Type B pancreatic cell (in vitro differentiated cells): ENCODE data around the gene PITPNC1. TPM values are rescaled to one million over a fixed set of nuclear protein-coding genes. Genes with fewer than 3 reads are reported as not detected.

ENCODE experiments used
- DNase-seq: peaks from one replicate; pipeline ENCODE4 v3.0.0; 2021; ENCODE audit warnings: mixed read lengths; ENCODE audit not compliant: unreplicated experiment; ENCODE audit errors: extremely low spot score
- H3K27ac Mint-ChIP-seq: 2 replicates; pipeline ENCODE4 v1.8.0; 2021; ENCODE audit warnings: mild to moderate bottlenecking, mixed read lengths
- H3K27me3 Mint-ChIP-seq: 2 replicates; pipeline ENCODE4 v1.8.0; 2021; ENCODE audit warnings: mixed read lengths
- H3K36me3 Mint-ChIP-seq: 2 replicates; pipeline ENCODE4 v1.8.0; 2021; ENCODE audit warnings: mixed read lengths
- H3K4me1 Mint-ChIP-seq: one replicate; pipeline ENCODE4 v1.8.0; 2021; ENCODE audit warnings: mixed read lengths; ENCODE audit not compliant: unreplicated experiment
- H3K4me3 Mint-ChIP-seq: 2 replicates; pipeline ENCODE4 v1.8.0; 2021; ENCODE audit warnings: mild to moderate bottlenecking, mixed read lengths
- H3K9me3 Mint-ChIP-seq: 2 replicates; pipeline ENCODE4 v1.8.0; 2021; ENCODE audit warnings: mixed read lengths
- CTCF ChIP-seq: fragments of 200-600 bp; sonication (generic); conservative IDR thresholded peaks from 2 replicates; pipeline ENCODE4 v1.5.0; 2021; ENCODE audit warnings: antibody characterized with exemption, mild to moderate bottlenecking
- total RNA-seq: library from RNA; stranded (reverse); gene quantifications from 2 replicates; pipeline ENCODE4 v1.2.1, GENCODE V29; 2021; ENCODE audit warnings: low replicate concordance

PITPNC1 gene
- total RNA-seq, 1 donor from 2014 or later, result 18.7 TPM

GRCh38 chr17:67525239-67526135 lies 148.4 kb downstream of the PITPNC1 start:
- Mint-ChIP-seq H3K27ac (peak overlapping the region; percentile 44), H3K36me3 (peaks cover 4% of the 10 kb centered on the region), H3K4me3 (no peak overlapping the region), H3K27me3 (no peaks in the 10 kb centered on the region), H3K4me1 (peaks cover 44% of the 10 kb centered on the region), H3K9me3 (no peaks in the 10 kb centered on the region)
- TF ChIP-seq CTCF, result no peak
- DNase-seq, result no peak

GRCh38 chr17:67526700-67527099 lies 149.6 kb downstream of the PITPNC1 start:
- TF ChIP-seq CTCF, result no peak
- Mint-ChIP-seq H3K27me3 (no peaks in the 10 kb centered on the region), H3K4me1 (peaks cover 40% of the 10 kb centered on the region), H3K4me3 (peak overlapping the region; percentile 48), H3K9me3 (no peaks in the 10 kb centered on the region), H3K36me3 (peaks cover 4% of the 10 kb centered on the region), H3K27ac (no peak overlapping the region)
- no peak for DNase-seq

- Mint-ChIP-seq H3K27me3 (no peaks in the 10 kb centered on the region), H3K4me1 (peaks cover 39% of the 10 kb centered on the region), H3K36me3 (no peaks in the 10 kb centered on the region), H3K9me3 (no peaks in the 10 kb centered on the region), H3K27ac (peak overlapping the region; percentile 85), H3K4me3 (peak overlapping the region; percentile 65)
- TF ChIP-seq CTCF, result no peak
- peak; percentile 78 for DNase-seq
These were observed 151.8 kb downstream of the PITPNC1 start for GRCh38 chr17:67528751-67529436.

GRCh38 chr17:67531291-67531690 lies 154.2 kb downstream of the PITPNC1 start:
- H3K4me1 Mint-ChIP-seq, result peaks cover 39% of the 10 kb centered on the region
- H3K27ac Mint-ChIP-seq, result peak overlapping the region; percentile 26
- no peak for DNase-seq
- no peaks in the 10 kb centered on the region for H3K9me3 Mint-ChIP-seq
- H3K27me3 Mint-ChIP-seq, result no peaks in the 10 kb centered on the region
- H3K36me3 Mint-ChIP-seq, result peaks cover 9% of the 10 kb centered on the region
- TF ChIP-seq CTCF, result no peak
- H3K4me3 Mint-ChIP-seq, result no peak overlapping the region

GRCh38 chr17:67532326-67532871 lies 155.3 kb downstream of the PITPNC1 start:
- no peak for TF ChIP-seq CTCF

More at GRCh38 chr17:67532326-67532871, 155.3 kb downstream of the PITPNC1 start:
- Mint-ChIP-seq H3K4me3 (no peak overlapping the region), H3K27ac (no peak overlapping the region), H3K4me1 (peaks cover 33% of the 10 kb centered on the region), H3K27me3 (no peaks in the 10 kb centered on the region), H3K36me3 (peaks cover 9% of the 10 kb centered on the region), H3K9me3 (no peaks in the 10 kb centered on the region)
- DNase-seq, result no peak
